WTC11 (cell line): ENCODE results near the gene DNAAF1. TPM values are rescaled to one million over a fixed set of nuclear protein-coding genes. Genes with fewer than 3 reads are reported as not detected.

ENCODE experiments used
- ATAC-seq: fragments of 200-7000 bp; cut with Tn5 transposase; 2 replicates; pipeline ENCODE4 v1.10.0; 2021; ENCODE audit warnings: mild to moderate bottlenecking, moderate library complexity
- CTCF ChIA-PET: fragments of 300-600 bp; sonication (Branson Sonifier 250); formaldehyde crosslinking; loops from one replicate; lab custom pipeline; 2021; ENCODE audit warnings: antibody characterized with exemption; lab: Charles Lee
- POLR2A ChIA-PET: fragments of 350-600 bp; sonication (Branson Sonifier 250); formaldehyde crosslinking; loops from one replicate; lab custom pipeline; 2021; ENCODE audit warnings: antibody characterized with exemption; lab: Charles Lee
- DNase-seq: peaks from one replicate; pipeline ENCODE4 v3.0.0; 2021; ENCODE audit warnings: low spot score
- H3K27ac Mint-ChIP-seq: 2 replicates; pipeline ENCODE4 v1.8.0; 2021; ENCODE audit warnings: mixed read lengths
- H3K27me3 Mint-ChIP-seq: 2 replicates; pipeline ENCODE4 v1.8.0; 2021; ENCODE audit warnings: low read depth, mild to moderate bottlenecking, moderate library complexity, mixed read lengths
- H3K36me3 Mint-ChIP-seq: 2 replicates; pipeline ENCODE4 v1.8.0; 2021; ENCODE audit warnings: mixed read lengths
- H3K4me1 Mint-ChIP-seq: 2 replicates; pipeline ENCODE4 v1.8.0; 2022; ENCODE audit warnings: mixed read lengths
- H3K4me3 Mint-ChIP-seq: 2 replicates; pipeline ENCODE4 v1.8.0; 2021; ENCODE audit warnings: mild to moderate bottlenecking, moderate library complexity, mixed read lengths
- H3K9me3 Mint-ChIP-seq: 2 replicates; pipeline ENCODE4 v1.8.0; 2021; ENCODE audit warnings: mixed read lengths
- AFF4 ChIP-seq: sonication (generic); formaldehyde crosslinking; IDR thresholded peaks from 2 replicates; pipeline ENCODE4 v1.8.1; 2023; ENCODE audit warnings: mild to moderate bottlenecking, missing genetic modification reagents, borderline replicate concordance
- AR ChIP-seq: fragments of 250-450 bp; sonication (Bioruptor Pico); IDR thresholded peaks from 2 replicates; pipeline ENCODE4 v1.9.0; 2021; ENCODE audit warnings: mild to moderate bottlenecking
- ATF3 ChIP-seq: sonication (generic); formaldehyde crosslinking; conservative IDR thresholded peaks from 2 replicates; pipeline ENCODE4 v1.8.1; 2022; ENCODE audit warnings: mild to moderate bottlenecking, missing genetic modification reagents
- CDX4 ChIP-seq: fragments of 250-450 bp; sonication (Bioruptor Pico); IDR thresholded peaks from 2 replicates; pipeline ENCODE4 v1.9.0; 2021; ENCODE audit warnings: moderate library complexity, mild to moderate bottlenecking, inconsistent platforms, borderline replicate concordance
- EMX1 ChIP-seq: fragments of 250-450 bp; sonication (Bioruptor Pico); IDR thresholded peaks from 2 replicates; pipeline ENCODE4 v1.8.0; 2021; ENCODE audit warnings: mild to moderate bottlenecking
- FOXP1 ChIP-seq: sonication (generic); formaldehyde crosslinking; IDR thresholded peaks from 2 replicates; pipeline ENCODE4 v1.8.0; 2022; ENCODE audit warnings: missing genetic modification reagents, mild to moderate bottlenecking, moderate library complexity, borderline replicate concordance
- HMGA2 ChIP-seq: fragments of 250-450 bp; sonication (Bioruptor Pico); IDR thresholded peaks from 2 replicates; pipeline ENCODE4 v1.4.0; 2021; ENCODE audit warnings: mild to moderate bottlenecking, moderate library complexity
- HMGXB4 ChIP-seq: sonication (generic); formaldehyde crosslinking; IDR thresholded peaks from 2 replicates; pipeline ENCODE4 v1.8.1; 2023; ENCODE audit warnings: mild to moderate bottlenecking, moderate library complexity, missing genetic modification reagents
- JAZF1 ChIP-seq: fragments of 250-450 bp; sonication (Bioruptor Pico); IDR thresholded peaks from 2 replicates; pipeline ENCODE4 v1.9.0; 2021; ENCODE audit warnings: moderate library complexity, mild to moderate bottlenecking, inconsistent platforms
- JUN ChIP-seq: sonication (generic); formaldehyde crosslinking; IDR thresholded peaks from 2 replicates; pipeline ENCODE4 v1.8.0; 2023; ENCODE audit warnings: mild to moderate bottlenecking, missing genetic modification reagents
- MYBL2 ChIP-seq: sonication (generic); formaldehyde crosslinking; IDR thresholded peaks from 2 replicates; pipeline ENCODE4 v1.8.1; 2023; ENCODE audit warnings: mild to moderate bottlenecking, moderate library complexity, missing genetic modification reagents
- NR3C1 ChIP-seq: sonication (generic); formaldehyde crosslinking; conservative IDR thresholded peaks from 2 replicates; pipeline ENCODE4 v1.8.1; 2023; ENCODE audit warnings: low read depth, mild to moderate bottlenecking, missing genetic modification reagents
- SMAD3 ChIP-seq: sonication (generic); formaldehyde crosslinking; IDR thresholded peaks from 2 replicates; pipeline ENCODE4 v1.8.0; 2022; ENCODE audit warnings: missing genetic modification reagents, mild to moderate bottlenecking, borderline replicate concordance
- ZBTB21 ChIP-seq: sonication (generic); formaldehyde crosslinking; IDR thresholded peaks from 2 replicates; pipeline ENCODE4 v1.8.1; 2023; ENCODE audit warnings: mild to moderate bottlenecking, missing genetic modification reagents, borderline replicate concordance
- ZNF263 ChIP-seq: sonication (generic); formaldehyde crosslinking; IDR thresholded peaks from 2 replicates; pipeline ENCODE4 v1.8.1; 2022; ENCODE audit warnings: low read depth, mild to moderate bottlenecking, moderate library complexity, missing genetic modification reagents
- ZNF281 ChIP-seq: sonication (generic); formaldehyde crosslinking; IDR thresholded peaks from 2 replicates; pipeline ENCODE4 v1.8.0; 2023; ENCODE audit warnings: mild to moderate bottlenecking, missing genetic modification reagents
- total RNA-seq: library from RNA; stranded (reverse); gene quantifications from 3 replicates; pipeline ENCODE4 v1.2.3, GENCODE V29; 2021

Gene DNAAF1
- total RNA-seq, 1 experiment from 2014 or later: 0.20 TPM

- TF ChIP-seq CDX4: no peak
- TF ChIP-seq EMX1 (CRISPR knock-in tag): no peak
- no peak for TF ChIP-seq ZBTB21 (CRISPR knock-in tag)
- no peak for TF ChIP-seq AFF4
- no peak for TF ChIP-seq HMGA2 (CRISPR knock-in tag)
- no peak for TF ChIP-seq FOXP1 (CRISPR knock-in tag)
- no peak for TF ChIP-seq SMAD3 (CRISPR knock-in tag)
- TF ChIP-seq ZNF281 (CRISPR knock-in tag): no peak
- no peak for TF ChIP-seq ATF3
- no peak for TF ChIP-seq AR (CRISPR knock-in tag)
- TF ChIP-seq JAZF1 (CRISPR knock-in tag): no peak
- TF ChIP-seq JUN (CRISPR knock-in tag): no peak
- no peak for TF ChIP-seq NR3C1 (CRISPR knock-in tag)
- TF ChIP-seq ZNF263: no peak
- TF ChIP-seq HMGXB4 (CRISPR knock-in tag): no peak
- no peak for TF ChIP-seq MYBL2 (CRISPR knock-in tag)
- TF ChIP-seq, all 79 proteins: peak for 0
- POLR2A ChIA-PET: no interaction called here
These were observed 52.5 kb downstream of the DNAAF1 start for GRCh38 chr16:84197466-84198128.

More at GRCh38 chr16:84197466-84198128, 52.5 kb downstream of the DNAAF1 start:
- Mint-ChIP-seq H3K4me1 (0 out of 2 replicates have a peak, but pooled peaks cover 3% of the 10 kb centered on the region), H3K27me3 (no peaks in the 10 kb centered on the region), H3K9me3 (peaks cover 2% of the 10 kb centered on the region; the same call in 1 of the 2 replicates), H3K27ac (no peak overlapping the region), H3K4me3 (no peak overlapping the region), H3K36me3 (no peaks in the 10 kb centered on the region)
- no peak for ATAC-seq
- CTCF ChIA-PET: interaction anchor here (2.0 kb wide), 1 partner anchor 11 kb away, joined by 10 read pairs; the partner anchor contains the start of gene TAF1C
- DNase-seq: no peak
